IMR-90 (cell line): ENCODE results near the gene MTREX.

Experiments
- BHLHE40 ChIP-seq: fragments of 150-350 bp; IDR thresholded peaks from 2 replicates; pipeline ENCODE4 v1.6.1; 2016; ENCODE audit warnings: mild to moderate bottlenecking, low read depth, low read length
- CEBPB ChIP-seq: IDR thresholded peaks from 2 replicates; pipeline ENCODE4 v1.6.1; 2012; ENCODE audit warnings: low read depth, low read length, improper control_type of control experiment
- CHD1 ChIP-seq: IDR thresholded peaks from 2 replicates; pipeline ENCODE4 v1.6.1; 2012; ENCODE audit warnings: low read depth, low read length, improper control_type of control experiment
- FOS ChIP-seq: fragments of 150-350 bp; IDR thresholded peaks from 2 replicates; pipeline ENCODE4 v1.6.1; 2016; ENCODE audit warnings: low read depth, low read length
- MXI1 ChIP-seq: IDR thresholded peaks from 2 replicates; pipeline ENCODE4 v1.6.1; 2012; ENCODE audit warnings: low read depth, mild to moderate bottlenecking, low read length, moderate library complexity, borderline replicate concordance
- NFE2L2 ChIP-seq: fragments of 150-350 bp; IDR thresholded peaks from 2 replicates; pipeline ENCODE4 v1.6.1; 2016; ENCODE audit warnings: low read depth, mild to moderate bottlenecking, low read length
- POLR2A ChIP-seq: IDR thresholded peaks from 2 replicates; pipeline ENCODE4 v1.6.1; 2012; ENCODE audit warnings: mild to moderate bottlenecking, low read depth, low read length
- RAD21 ChIP-seq: IDR thresholded peaks from 2 replicates; pipeline ENCODE4 v1.6.1; 2012; ENCODE audit warnings: low read length, improper control_type of control experiment
- SMC3 ChIP-seq: fragments of 150-350 bp; IDR thresholded peaks from 2 replicates; pipeline ENCODE4 v1.6.1; 2016; ENCODE audit warnings: low read depth, mild to moderate bottlenecking, antibody characterized with exemption, low read length, moderate library complexity
- TF ChIP-seq, protein P1 (sequence below): conservative IDR thresholded peaks from 2 replicates; pipeline ENCODE4 v1.5.1; 2012; ENCODE audit warnings: mild to moderate bottlenecking, low read depth, low read length, improper control_type of control experiment

DNA sequence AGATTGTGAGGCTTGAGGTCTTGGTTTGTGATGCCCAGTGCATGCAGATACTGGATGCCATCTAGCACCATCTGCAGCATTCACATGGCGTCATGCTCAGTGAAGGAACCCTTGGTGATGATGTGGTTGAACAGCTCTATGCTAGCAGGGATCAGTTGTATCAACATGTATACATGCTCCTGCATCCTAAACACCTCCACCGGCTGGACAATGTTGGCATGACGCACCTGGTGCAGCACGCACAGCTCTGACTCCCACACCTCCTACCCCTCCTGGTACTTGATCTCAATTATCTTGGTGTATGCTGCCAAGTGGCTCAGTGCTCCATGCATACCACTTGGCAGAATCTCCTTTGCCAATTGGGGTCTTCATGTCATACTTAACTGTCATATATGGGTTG is 49.1 kb downstream of the MTREX start:
- TF ChIP-seq, protein P1, sequence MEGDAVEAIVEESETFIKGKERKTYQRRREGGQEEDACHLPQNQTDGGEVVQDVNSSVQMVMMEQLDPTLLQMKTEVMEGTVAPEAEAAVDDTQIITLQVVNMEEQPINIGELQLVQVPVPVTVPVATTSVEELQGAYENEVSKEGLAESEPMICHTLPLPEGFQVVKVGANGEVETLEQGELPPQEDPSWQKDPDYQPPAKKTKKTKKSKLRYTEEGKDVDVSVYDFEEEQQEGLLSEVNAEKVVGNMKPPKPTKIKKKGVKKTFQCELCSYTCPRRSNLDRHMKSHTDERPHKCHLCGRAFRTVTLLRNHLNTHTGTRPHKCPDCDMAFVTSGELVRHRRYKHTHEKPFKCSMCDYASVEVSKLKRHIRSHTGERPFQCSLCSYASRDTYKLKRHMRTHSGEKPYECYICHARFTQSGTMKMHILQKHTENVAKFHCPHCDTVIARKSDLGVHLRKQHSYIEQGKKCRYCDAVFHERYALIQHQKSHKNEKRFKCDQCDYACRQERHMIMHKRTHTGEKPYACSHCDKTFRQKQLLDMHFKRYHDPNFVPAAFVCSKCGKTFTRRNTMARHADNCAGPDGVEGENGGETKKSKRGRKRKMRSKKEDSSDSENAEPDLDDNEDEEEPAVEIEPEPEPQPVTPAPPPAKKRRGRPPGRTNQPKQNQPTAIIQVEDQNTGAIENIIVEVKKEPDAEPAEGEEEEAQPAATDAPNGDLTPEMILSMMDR = no peak
- TF ChIP-seq POLR2A (no peak), MXI1 (no peak), RAD21 (no peak), NFE2L2 (no peak), BHLHE40 (no peak), FOS (no peak), CHD1 (no peak), SMC3 (no peak), CEBPB (no peak)
